ENCODE measurements around the gene SLC22A3.

- TF ChIP-seq CTCF (IDR thresholded peaks at IDR 0.05; ENCODE audit: poor library complexity) (no peak), EZH2phosphoT487 (IDR thresholded peaks at IDR 0.05; ENCODE audit: low read depth, severe bottlenecking, unreplicated experiment) (no peak)
These were observed 42.1 kb upstream of the SLC22A3 start for GRCh38 chr6:160305926-160306713.

All from hepatocyte (in vitro differentiated cells).